Type B pancreatic cell (in vitro differentiated cells): ENCODE measurements around the gene SCART1. TPM values are rescaled to one million over a fixed set of nuclear protein-coding genes. Genes with fewer than 3 reads are reported as not detected.

ENCODE experiments used
- DNase-seq: peaks from one replicate; pipeline ENCODE4 v3.0.0; 2021; ENCODE audit warnings: mixed read lengths; ENCODE audit not compliant: unreplicated experiment; ENCODE audit errors: extremely low spot score
- H3K27ac Mint-ChIP-seq: 2 replicates; pipeline ENCODE4 v1.8.0; 2021; ENCODE audit warnings: mild to moderate bottlenecking, mixed read lengths
- H3K27me3 Mint-ChIP-seq: 2 replicates; pipeline ENCODE4 v1.8.0; 2021; ENCODE audit warnings: mixed read lengths
- H3K36me3 Mint-ChIP-seq: 2 replicates; pipeline ENCODE4 v1.8.0; 2021; ENCODE audit warnings: mixed read lengths
- H3K4me1 Mint-ChIP-seq: one replicate; pipeline ENCODE4 v1.8.0; 2021; ENCODE audit warnings: mixed read lengths; ENCODE audit not compliant: unreplicated experiment
- H3K4me3 Mint-ChIP-seq: 2 replicates; pipeline ENCODE4 v1.8.0; 2021; ENCODE audit warnings: mild to moderate bottlenecking, mixed read lengths
- H3K9me3 Mint-ChIP-seq: 2 replicates; pipeline ENCODE4 v1.8.0; 2021; ENCODE audit warnings: mixed read lengths
- total RNA-seq: library from RNA; stranded (reverse); gene quantifications from 2 replicates; pipeline ENCODE4 v1.2.1, GENCODE V29; 2021; ENCODE audit warnings: low replicate concordance
- TF ChIP-seq, protein P1 (sequence below): fragments of 200-600 bp; sonication (generic); conservative IDR thresholded peaks from 2 replicates; pipeline ENCODE4 v1.5.0; 2021; ENCODE audit warnings: antibody characterized with exemption, mild to moderate bottlenecking

SCART1 gene
- total RNA-seq, 1 donor from 2014 or later, result 1.4 TPM

DNA sequence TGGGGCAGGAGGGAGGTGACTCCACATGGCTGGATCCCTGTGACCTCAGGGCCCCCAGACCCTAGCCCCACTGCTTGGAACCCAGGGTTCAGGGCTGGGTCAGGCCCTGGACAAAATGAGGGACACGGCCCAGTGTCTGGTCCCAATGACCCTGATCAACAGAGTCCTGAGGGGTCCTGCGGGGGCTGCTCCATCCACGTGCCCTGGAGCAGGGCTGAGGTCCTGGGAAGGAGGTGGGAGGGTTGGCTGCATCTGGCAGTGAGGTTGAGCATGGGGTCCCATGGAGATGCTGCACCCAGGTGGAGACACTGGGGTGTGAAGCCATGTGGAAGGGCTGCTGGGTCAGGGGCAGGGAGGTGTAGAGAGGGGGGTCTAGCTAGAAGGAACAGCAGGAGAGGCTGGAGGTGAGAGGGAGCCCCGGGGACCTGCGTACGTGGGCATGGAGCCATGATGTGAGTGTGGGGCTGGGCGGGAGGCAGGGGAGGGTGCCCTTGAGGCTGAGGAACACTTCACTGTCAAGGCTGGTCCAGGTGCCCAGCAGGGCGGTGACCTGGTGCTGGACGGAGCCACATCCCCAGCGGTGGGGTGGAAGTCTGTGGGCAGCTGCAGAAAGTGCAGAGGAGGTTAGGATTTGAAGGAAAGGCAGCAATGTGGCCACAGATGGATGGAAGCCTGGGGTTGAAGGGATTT is 604 bp downstream of the SCART1 start:
- TF ChIP-seq, protein P1, sequence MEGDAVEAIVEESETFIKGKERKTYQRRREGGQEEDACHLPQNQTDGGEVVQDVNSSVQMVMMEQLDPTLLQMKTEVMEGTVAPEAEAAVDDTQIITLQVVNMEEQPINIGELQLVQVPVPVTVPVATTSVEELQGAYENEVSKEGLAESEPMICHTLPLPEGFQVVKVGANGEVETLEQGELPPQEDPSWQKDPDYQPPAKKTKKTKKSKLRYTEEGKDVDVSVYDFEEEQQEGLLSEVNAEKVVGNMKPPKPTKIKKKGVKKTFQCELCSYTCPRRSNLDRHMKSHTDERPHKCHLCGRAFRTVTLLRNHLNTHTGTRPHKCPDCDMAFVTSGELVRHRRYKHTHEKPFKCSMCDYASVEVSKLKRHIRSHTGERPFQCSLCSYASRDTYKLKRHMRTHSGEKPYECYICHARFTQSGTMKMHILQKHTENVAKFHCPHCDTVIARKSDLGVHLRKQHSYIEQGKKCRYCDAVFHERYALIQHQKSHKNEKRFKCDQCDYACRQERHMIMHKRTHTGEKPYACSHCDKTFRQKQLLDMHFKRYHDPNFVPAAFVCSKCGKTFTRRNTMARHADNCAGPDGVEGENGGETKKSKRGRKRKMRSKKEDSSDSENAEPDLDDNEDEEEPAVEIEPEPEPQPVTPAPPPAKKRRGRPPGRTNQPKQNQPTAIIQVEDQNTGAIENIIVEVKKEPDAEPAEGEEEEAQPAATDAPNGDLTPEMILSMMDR, result no peak
- Mint-ChIP-seq H3K4me3 (no peak overlapping the region), H3K9me3 (peaks cover 3% of the 10 kb centered on the region), H3K36me3 (no peaks in the 10 kb centered on the region), H3K27me3 (no peaks in the 10 kb centered on the region), H3K4me1 (no peaks in the 10 kb centered on the region), H3K27ac (no peak overlapping the region)
- DNase-seq, result peak; percentile 60

DNA sequence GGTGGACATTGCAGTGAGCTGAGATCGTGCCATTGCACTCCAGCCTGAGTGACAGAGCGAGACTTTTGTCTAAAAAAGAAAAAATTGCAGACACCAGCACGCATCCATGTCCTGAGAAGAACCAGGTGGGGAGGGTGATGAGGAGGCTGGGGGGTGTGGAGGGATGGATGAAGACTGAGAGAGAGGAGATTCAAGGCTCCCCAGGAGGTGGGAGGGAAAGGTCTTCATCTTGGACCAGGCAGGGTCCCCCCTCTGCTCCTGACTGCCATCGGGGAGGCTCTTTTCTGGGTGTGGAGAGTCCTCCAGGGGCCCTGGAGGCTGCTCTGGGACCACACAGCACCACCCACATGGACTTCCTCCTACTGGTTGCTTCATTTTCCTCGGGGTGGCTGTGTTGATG is 1.5 kb downstream of the SCART1 start:
- TF ChIP-seq, protein P1, result no peak
- H3K27me3 Mint-ChIP-seq, result no peaks in the 10 kb centered on the region
- no peak overlapping the region for H3K4me3 Mint-ChIP-seq
- H3K9me3 Mint-ChIP-seq, result peaks cover 3% of the 10 kb centered on the region
- DNase-seq, result peak; percentile 49
- no peak overlapping the region for H3K27ac Mint-ChIP-seq
- no peaks in the 10 kb centered on the region for H3K36me3 Mint-ChIP-seq
- no peaks in the 10 kb centered on the region for H3K4me1 Mint-ChIP-seq

DNA sequence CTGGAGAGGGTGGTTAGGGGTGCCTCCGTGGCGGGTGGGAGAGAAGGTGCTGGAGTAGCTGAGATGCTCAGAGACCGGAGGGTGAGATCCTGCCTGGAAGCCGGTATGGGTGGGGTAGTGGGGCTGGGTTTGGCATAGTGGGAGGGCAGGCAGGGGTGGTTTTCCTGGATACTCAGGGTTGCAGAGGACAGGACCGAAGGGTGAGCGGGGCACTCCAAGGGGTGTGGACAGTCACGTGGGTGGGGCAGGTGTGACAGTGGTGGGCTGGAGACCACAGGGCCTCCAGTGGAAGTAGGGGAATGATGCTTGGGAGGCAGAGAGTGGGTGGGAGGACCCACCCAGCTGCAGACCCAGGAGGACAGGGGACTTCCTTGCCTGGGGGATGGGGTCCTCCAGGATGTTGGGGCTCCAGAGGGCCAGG is 1.9 kb downstream of the SCART1 start:
- peaks cover 3% of the 10 kb centered on the region for H3K9me3 Mint-ChIP-seq
- no peaks in the 10 kb centered on the region for H3K4me1 Mint-ChIP-seq
- H3K27ac Mint-ChIP-seq, result no peak overlapping the region
- H3K36me3 Mint-ChIP-seq, result no peaks in the 10 kb centered on the region
- no peaks in the 10 kb centered on the region for H3K27me3 Mint-ChIP-seq
- TF ChIP-seq, protein P1, result no peak
- H3K4me3 Mint-ChIP-seq, result no peak overlapping the region
- DNase-seq, result peak; percentile 56

DNA sequence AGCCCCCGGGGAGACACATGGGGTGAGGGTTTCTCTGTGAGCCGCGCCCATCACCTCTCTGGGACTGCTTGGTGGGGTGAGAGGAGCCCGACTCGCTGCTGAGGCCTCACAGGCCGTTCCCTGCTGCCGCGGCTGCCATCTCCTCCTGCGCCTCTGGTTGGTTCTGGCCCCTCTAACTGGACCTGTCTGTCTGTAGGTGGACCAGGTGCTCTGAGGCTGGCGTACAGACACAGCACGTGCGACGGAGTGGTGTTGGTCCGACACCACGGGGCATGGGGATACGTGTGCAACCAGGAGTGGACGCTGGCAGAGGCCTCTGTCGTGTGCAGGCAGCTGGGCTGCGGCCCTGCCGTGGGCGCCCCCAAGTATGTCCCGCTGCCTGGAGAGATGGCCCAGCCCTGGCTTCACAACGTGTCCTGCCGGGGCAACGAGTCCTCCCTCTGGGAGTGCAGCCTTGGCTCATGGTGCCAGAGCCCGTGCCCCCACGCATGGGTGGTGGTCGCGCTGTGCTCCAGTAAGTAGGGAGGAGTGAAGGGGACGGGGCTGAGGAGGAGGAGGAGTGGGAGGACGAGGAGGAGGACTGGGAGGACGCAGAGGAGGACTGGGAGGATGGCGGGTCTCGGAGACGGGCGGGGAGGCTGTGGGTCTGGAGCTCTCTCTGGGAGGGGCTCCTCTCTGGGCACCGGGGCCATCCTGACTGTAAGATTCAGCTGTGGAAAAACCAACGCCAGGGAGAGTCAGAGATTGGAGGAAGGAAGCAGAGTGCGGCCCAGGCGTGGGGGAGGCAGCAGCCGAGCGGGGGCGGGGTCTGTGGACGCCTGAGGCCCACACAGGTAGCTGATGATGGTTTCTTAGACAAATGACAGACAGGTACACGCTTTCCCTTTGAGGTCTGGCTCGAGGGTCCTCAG is 2.6 kb downstream of the SCART1 start:
- no peaks in the 10 kb centered on the region for H3K36me3 Mint-ChIP-seq
- no peaks in the 10 kb centered on the region for H3K27me3 Mint-ChIP-seq
- TF ChIP-seq, protein P1, result no peak
- peak; percentile 60 for DNase-seq
- H3K27ac Mint-ChIP-seq, result no peak overlapping the region
- no peaks in the 10 kb centered on the region for H3K4me1 Mint-ChIP-seq
- H3K9me3 Mint-ChIP-seq, result peaks cover 3% of the 10 kb centered on the region
- H3K4me3 Mint-ChIP-seq, result no peak overlapping the region

DNA sequence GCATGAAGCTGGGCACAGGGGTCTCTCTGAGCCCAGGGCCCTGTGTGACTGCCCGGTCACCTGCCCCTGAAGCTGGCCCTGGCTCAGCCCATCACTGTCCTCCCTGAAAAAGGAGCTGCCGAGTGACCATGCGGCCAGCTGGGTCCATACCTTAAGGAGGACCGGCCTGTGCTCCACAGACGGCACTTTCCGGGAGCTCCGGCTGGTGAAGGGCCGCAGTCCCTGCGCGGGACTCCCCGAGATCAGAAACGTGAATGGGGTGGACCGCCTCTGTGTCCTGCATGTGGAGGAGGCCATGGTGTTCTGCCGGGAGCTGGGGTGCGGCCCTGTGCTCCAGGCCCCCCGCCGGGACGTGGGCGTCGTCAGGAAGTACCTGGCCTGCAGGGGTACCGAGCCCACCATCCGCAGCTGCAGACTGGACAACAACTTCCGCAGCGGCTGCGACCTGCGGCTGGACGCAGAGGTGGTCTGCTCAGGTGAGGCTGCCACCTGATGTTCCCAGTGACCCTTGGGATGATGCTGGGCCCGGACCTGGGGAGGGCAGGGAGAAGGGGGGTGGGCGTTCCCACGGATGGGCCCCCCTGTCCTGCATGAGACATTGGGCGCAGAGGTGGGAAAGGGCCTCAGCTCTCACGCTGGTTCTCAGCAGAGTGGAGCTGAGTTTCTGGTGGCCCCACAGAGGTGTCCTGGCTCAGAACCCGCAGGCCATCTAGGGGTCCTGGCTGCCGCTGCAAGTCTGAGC is 3.5 kb downstream of the SCART1 start:
- H3K36me3 Mint-ChIP-seq, result no peaks in the 10 kb centered on the region
- peaks cover 2% of the 10 kb centered on the region for H3K9me3 Mint-ChIP-seq
- no peak overlapping the region for H3K4me3 Mint-ChIP-seq
- DNase-seq, result peak; percentile 64
- no peaks in the 10 kb centered on the region for H3K4me1 Mint-ChIP-seq
- TF ChIP-seq, protein P1, result no peak
- no peak overlapping the region for H3K27ac Mint-ChIP-seq
- no peaks in the 10 kb centered on the region for H3K27me3 Mint-ChIP-seq
